A549 (cell line): Measurements from ENCODE around the gene LRRC8E. TPM values are rescaled to one million over a fixed set of nuclear protein-coding genes. Genes with fewer than 3 reads are reported as not detected.
A peak's percentile ranks its signal among the peaks of the same experiment; 100 is the strongest.

ENCODE experiments used
- ATAC-seq, 2 experiments: fragments of 200-7000 bp in 1 of 2; fragments of >200 bp in 1 of 2; cut with Nextera tagmentation in 1 of 2; cut with Tn5 transposase in 1 of 2; 3 replicates each; pipeline versions ENCODE4 v1.8.0 to v1.9.1; 2018 to 2020; ENCODE audit warnings: mild to moderate bottlenecking in 1 of 2, moderate library complexity in 1 of 2
- CTCF ChIA-PET: fragments of 300-600 bp; sonication (Branson Sonifier 250); formaldehyde crosslinking; extraction: SDS; loops from one replicate; lab custom pipeline; 2021; ENCODE audit warnings: antibody characterized with exemption, inconsistent platforms; lab: Yijun Ruan, JAX
- POLR2A ChIA-PET: fragments of 350-600 bp; formaldehyde crosslinking; extraction: SDS; loops from one replicate; lab custom pipeline; 2021; ENCODE audit warnings: antibody characterized with exemption, inconsistent platforms; lab: Yijun Ruan, JAX
- DNase-seq, 2 experiments: peaks; one replicate each; pipeline versions ENCODE4 v3.0.0 to v3.0.0-alpha.2; 2011 to 2016; ENCODE audit warnings: low read depth in 1 of 2, low spot score in 1 of 2
- FAIRE-seq: peaks from 2 replicates; lab custom pipeline; 2011; peaks lifted over from hg19 to GRCh38; lab: Jason Lieb, UNC
- H3K27ac ChIP-seq, 2 experiments: fragments of >200 bp; sonication (Bioruptor Twin); formaldehyde crosslinking; 3 replicates each; pipeline ENCODE4 v1.5.1; 2016 to 2017
- H3K4me1 ChIP-seq: fragments of >200 bp; sonication (Bioruptor Twin); formaldehyde crosslinking; 3 replicates; pipeline ENCODE4 v1.6.1; 2016
- H3K4me2 ChIP-seq: fragments of >200 bp; sonication (Bioruptor Twin); formaldehyde crosslinking; 3 replicates; pipeline ENCODE4 v1.6.1; 2016
- H3K4me3 ChIP-seq: fragments of >200 bp; sonication (Bioruptor Twin); formaldehyde crosslinking; 3 replicates; pipeline ENCODE4 v1.5.1; 2016
- H3K9me3 ChIP-seq: fragments of >200 bp; sonication (Bioruptor Twin); formaldehyde crosslinking; 3 replicates; pipeline ENCODE4 v1.6.1; 2016
- BCL3 ChIP-seq: fragments of >200 bp; sonication (Bioruptor Twin); formaldehyde crosslinking; IDR thresholded peaks from 3 replicates; pipeline ENCODE4 v1.6.1; 2016
- CBX8 ChIP-seq: fragments of 200-600 bp; sonication (generic); IDR thresholded peaks from 2 replicates; pipeline ENCODE4 v1.6.1; 2016
- CHD2 ChIP-seq: fragments of 150-350 bp; IDR thresholded peaks from 2 replicates; pipeline ENCODE4 v1.6.1; 2014; ENCODE audit warnings: low read length; ENCODE audit not compliant: partially characterized antibody
- CTCF ChIP-seq: fragments of >200 bp; sonication (Bioruptor Twin); formaldehyde crosslinking; IDR thresholded peaks from 3 replicates; pipeline ENCODE4 v1.5.1; 2016
- EHF ChIP-seq: fragments of 250-450 bp; sonication (Bioruptor Pico); IDR thresholded peaks from 2 replicates; pipeline ENCODE4 v1.5.0; 2020; ENCODE audit warnings: mild to moderate bottlenecking
- EHMT2 ChIP-seq: fragments of 200-600 bp; sonication (generic); IDR thresholded peaks from 2 replicates; pipeline ENCODE4 v1.6.1; 2016; ENCODE audit warnings: antibody characterized with exemption, low read depth, mild to moderate bottlenecking, moderate library complexity
- ELK1 ChIP-seq: fragments of 150-350 bp; IDR thresholded peaks from 2 replicates; pipeline ENCODE4 v1.6.1; 2014; ENCODE audit warnings: low read depth, mild to moderate bottlenecking, low read length
- ESRRA ChIP-seq: fragments of 150-350 bp; IDR thresholded peaks from 2 replicates; pipeline ENCODE4 v1.6.1; 2014; ENCODE audit warnings: mild to moderate bottlenecking, low read length, borderline replicate concordance
- GATA3 ChIP-seq: IDR thresholded peaks from 2 replicates; pipeline ENCODE4 v1.6.1; 2012; ENCODE audit warnings: borderline replicate concordance
- HEYL ChIP-seq: fragments of 250-450 bp; sonication (Bioruptor Pico); IDR thresholded peaks from 2 replicates; pipeline ENCODE4 v1.8.0; 2021; ENCODE audit warnings: mild to moderate bottlenecking, moderate library complexity
- HMGXB4 ChIP-seq: fragments of 250-450 bp; sonication (Bioruptor Pico); IDR thresholded peaks from 2 replicates; pipeline ENCODE4 v1.5.0; 2021; ENCODE audit warnings: mild to moderate bottlenecking, moderate library complexity, borderline replicate concordance
- HOXB5 ChIP-seq: fragments of 250-450 bp; sonication (Bioruptor Pico); IDR thresholded peaks from 2 replicates; pipeline ENCODE4 v1.5.0; 2020; ENCODE audit warnings: mild to moderate bottlenecking, moderate library complexity
- JUNB ChIP-seq: fragments of >200 bp; sonication (Bioruptor Twin); formaldehyde crosslinking; IDR thresholded peaks from 2 replicates; pipeline ENCODE4 v1.6.1; 2016
- MAX ChIP-seq: IDR thresholded peaks from 2 replicates; pipeline ENCODE4 v1.6.1; 2012
- MYC ChIP-seq: IDR thresholded peaks from 2 replicates; pipeline ENCODE4 v1.6.1; 2012; ENCODE audit warnings: mild to moderate bottlenecking, inconsistent platforms, low read length, improper control_type of control experiment, borderline replicate concordance
- NFE2L2 ChIP-seq: fragments of 150-350 bp; conservative IDR thresholded peaks from 2 replicates; pipeline ENCODE4 v1.6.1; 2014; ENCODE audit warnings: low read length
- PBX3 ChIP-seq: IDR thresholded peaks from 2 replicates; pipeline ENCODE4 v1.6.1; 2012
- RAD21 ChIP-seq, 2 experiments: fragments of >200 bp in 1 of 2; sonication (Bioruptor Twin) in 1 of 2; formaldehyde crosslinking in 1 of 2; IDR thresholded peaks in 1 of 2; conservative IDR thresholded peaks in 1 of 2; 2 replicates in 1 of 2; 3 replicates in 1 of 2; pipeline ENCODE4 v1.6.1; 2012 to 2018; ENCODE audit warnings: inconsistent platforms in 1 of 2
- RARB ChIP-seq: fragments of 250-450 bp; sonication (Bioruptor Pico); IDR thresholded peaks from 2 replicates; pipeline ENCODE4 v1.8.0; 2021; ENCODE audit warnings: mild to moderate bottlenecking, moderate library complexity
- REST ChIP-seq: fragments of 200-600 bp; sonication (generic); IDR thresholded peaks from 2 replicates; pipeline ENCODE4 v1.6.1; 2016; ENCODE audit warnings: antibody characterized with exemption, mild to moderate bottlenecking, moderate library complexity
- SMC3 ChIP-seq: fragments of >200 bp; sonication (Bioruptor Twin); formaldehyde crosslinking; IDR thresholded peaks from 3 replicates; pipeline ENCODE4 v1.6.1; 2018; ENCODE audit warnings: inconsistent platforms
- TFCP2L1 ChIP-seq: fragments of 250-450 bp; sonication (Bioruptor Pico); IDR thresholded peaks from 2 replicates; pipeline ENCODE4 v1.5.0; 2021; ENCODE audit warnings: mild to moderate bottlenecking
- TP53 ChIP-seq: fragments of 250-450 bp; sonication (Bioruptor Pico); IDR thresholded peaks from 2 replicates; pipeline ENCODE4 v1.5.0; 2021; ENCODE audit warnings: mild to moderate bottlenecking, moderate library complexity
- WGBS: methylation state at CpG from one replicate; pipeline ENCODE4 v1.1.6; 2017; ENCODE audit errors: missing lambda C conversion rate; 5-methylcytosine and 5-hydroxymethylcytosine counted together
- polyA plus RNA-seq, 4 experiments: library from polyadenylated mRNA; depleted of rRNA in 3 of 4; stranded (reverse); fragments of >200 nt; fragmentation: RNase III in 1 of 4; extraction: RNeasy Plus Mini Kit Qiagen cat#74134 plus additional on column Dnase treatment in 1 of 4; gene quantifications; 2 replicates in 3 of 4; 3 replicates in 1 of 4; pipeline ENCODE4 v1.2.3, GENCODE V29; 2011 to 2017

Gene LRRC8E
- polyA plus RNA-seq, 2 of the 4 experiments (the other 2 are of a cell fraction): 4.0 to 4.4 TPM

GRCh38 chr19:7916955-7917266, 28.6 kb downstream of the LRRC8E start:
- WGBS: 72% methylated on average over 3 of the region's 12 CpGs
- Histone ChIP-seq H3K4me3 (peak overlapping the region; percentile 43), H3K4me1 (peaks cover 19% of the 10 kb centered on the region), H3K4me2 (peak overlapping the region; percentile 87), H3K9me3 (no peaks in the 10 kb centered on the region), H3K27ac (peak overlapping the region; percentile 65 to 90)
- POLR2A ChIA-PET: interaction anchor here (0.5 kb wide), 1 partner anchor 10 kb away, joined by 3 read pairs; no protein-coding TSS in a partner anchor
- ATAC-seq (no peak), FAIRE-seq (no peak), DNase-seq (no peak)
- TF ChIP-seq RARB (CRISPR knock-in tag): no peak
- no peak for TF ChIP-seq BCL3
- no peak for TF ChIP-seq CBX8
- no peak for TF ChIP-seq GATA3
- no peak for TF ChIP-seq TP53
- no peak for TF ChIP-seq HMGXB4
- TF ChIP-seq NFE2L2: no peak
- no peak for TF ChIP-seq EHMT2
- no peak for TF ChIP-seq TFCP2L1
- no peak for TF ChIP-seq SMC3
- no peak for TF ChIP-seq CHD2
- no peak for TF ChIP-seq HOXB5 (CRISPR knock-in tag)
- CTCF ChIA-PET: interaction anchor here (1.0 to 2.4 kb wide), 7 partner anchors 8 to 48 kb away, joined by 3 to 14 read pairs (median 7); partner anchors contain the start of gene MAP2K7

GRCh38 chr19:7917267-7918061, 29.2 kb downstream of the LRRC8E start:
- ChIA-PET POLR2A (interaction anchor here (0.5 to 0.9 kb wide), 2 partner anchors 11 to 13 kb away, joined by 3 to 4 read pairs; partner anchors contain the start of gene MAP2K7), CTCF (interaction anchor here (0.7 to 2.4 kb wide), 14 partner anchors 9 to 336 kb away, joined by 3 to 14 read pairs (median 4); partner anchors contain the start of genes MAP2K7 and TIMM44)
- ATAC-seq: peak; percentile 49 to 74
- DNase-seq: peak; percentile 61 to 65
- Histone ChIP-seq H3K4me1 (peaks cover 19% of the 10 kb centered on the region), H3K9me3 (no peaks in the 10 kb centered on the region), H3K4me2 (peak overlapping the region; percentile 87), H3K27ac (peak overlapping the region; percentile 65 to 90; a peak in 5 of 6 replicates), H3K4me3 (peak overlapping the region; percentile 43)
- no peak for FAIRE-seq
- 29% methylated on average over 9 of the region's 71 CpGs for WGBS
- TF ChIP-seq CTCF (peak; percentile 34), ELK1 (no peak), REST (no peak), RAD21 (conservative IDR thresholded peaks at IDR 0.05 in 1 of 2, IDR thresholded peaks at IDR 0.05 in 1 of 2) (peak; percentile 33 to 35; a peak in 2 of 5 replicates), EHF (CRISPR knock-in tag) (no peak), MYC (no peak), MAX (peak; percentile 52; the same call in 1 of the 2 replicates), ESRRA (no peak), BCL3 (no peak), JUNB (no peak), HEYL (CRISPR knock-in tag) (no peak), PBX3 (no peak)
